Measurements from ENCODE around the gene VIM.

GRCh38 chr10:17276756-17277424 is 48.8 kb downstream of the VIM start:
- TF ChIP-seq CTCF (conservative IDR thresholded peaks at IDR 0.05; ENCODE audit: low read length): no peak
- no peak for TF ChIP-seq EZH2phosphoT487 (IDR thresholded peaks at IDR 0.05; ENCODE audit: borderline replicate concordance)

Measured in Loucy (cell line).